Nephron (organoid): Measurements from ENCODE around the gene ZNF84.

Experiments
- H3K27ac Mint-ChIP-seq, 3 experiments: 2 replicates each; pipeline ENCODE4 v1.8.0; 2020; ENCODE audit warnings: mixed read lengths in 3 of 3, mild to moderate bottlenecking in 2 of 3, moderate library complexity in 1 of 3
- H3K27me3 Mint-ChIP-seq: 2 replicates; pipeline ENCODE4 v1.8.0; 2021; ENCODE audit warnings: low read depth, mild to moderate bottlenecking, moderate library complexity, mixed read lengths
- H3K36me3 Mint-ChIP-seq: 2 replicates; pipeline ENCODE4 v1.8.0; 2020; ENCODE audit warnings: low read depth, mixed read lengths
- H3K4me1 Mint-ChIP-seq: 2 replicates; pipeline ENCODE4 v1.8.0; 2020; ENCODE audit warnings: mixed read lengths
- H3K4me3 Mint-ChIP-seq, 3 experiments: 2 replicates each; pipeline ENCODE4 v1.8.0; 2020; ENCODE audit warnings: mild to moderate bottlenecking in 3 of 3, mixed read lengths in 3 of 3, moderate library complexity in 2 of 3
- H3K9me3 Mint-ChIP-seq: 2 replicates; pipeline ENCODE4 v1.8.0; 2020; ENCODE audit warnings: mixed read lengths
- TF ChIP-seq, protein P1 (sequence below), 3 experiments: fragments of 200-600 bp; sonication (generic); IDR thresholded peaks; one replicate each; pipeline ENCODE4 v1.5.0; 2021; ENCODE audit warnings: antibody characterized with exemption in 3 of 3; ENCODE audit not compliant: unreplicated experiment in 3 of 3

The ZNF84 gene

DNA sequence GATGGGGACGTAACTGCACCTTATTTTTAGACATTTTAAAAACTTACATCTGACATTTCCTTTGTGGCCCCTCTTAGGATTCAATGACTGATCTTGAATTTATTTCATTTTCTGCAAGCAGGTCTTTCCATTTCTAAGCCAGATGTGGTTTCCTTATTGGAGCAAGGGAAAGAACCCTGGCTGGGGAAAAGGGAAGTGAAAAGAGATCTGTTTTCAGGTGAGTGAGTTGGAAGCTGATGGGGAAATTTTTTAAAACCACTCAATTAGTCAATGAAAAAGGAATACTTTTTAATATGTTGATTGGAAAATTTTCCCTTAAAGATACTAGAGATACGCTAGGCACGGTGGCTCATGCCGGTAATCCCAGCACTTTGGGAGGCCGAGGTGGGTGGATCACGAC is 46.0 kb downstream of the ZNF84 start:
- Mint-ChIP-seq H3K9me3 (peaks cover 60% of the 10 kb centered on the region), H3K36me3 (no peaks in the 10 kb centered on the region), H3K4me1 (no peaks in the 10 kb centered on the region), H3K4me3 (peak overlapping the region; percentile 30 to 50 (median 45)), H3K27ac (no peak overlapping the region), H3K27me3 (no peaks in the 10 kb centered on the region)
- TF ChIP-seq, protein P1, sequence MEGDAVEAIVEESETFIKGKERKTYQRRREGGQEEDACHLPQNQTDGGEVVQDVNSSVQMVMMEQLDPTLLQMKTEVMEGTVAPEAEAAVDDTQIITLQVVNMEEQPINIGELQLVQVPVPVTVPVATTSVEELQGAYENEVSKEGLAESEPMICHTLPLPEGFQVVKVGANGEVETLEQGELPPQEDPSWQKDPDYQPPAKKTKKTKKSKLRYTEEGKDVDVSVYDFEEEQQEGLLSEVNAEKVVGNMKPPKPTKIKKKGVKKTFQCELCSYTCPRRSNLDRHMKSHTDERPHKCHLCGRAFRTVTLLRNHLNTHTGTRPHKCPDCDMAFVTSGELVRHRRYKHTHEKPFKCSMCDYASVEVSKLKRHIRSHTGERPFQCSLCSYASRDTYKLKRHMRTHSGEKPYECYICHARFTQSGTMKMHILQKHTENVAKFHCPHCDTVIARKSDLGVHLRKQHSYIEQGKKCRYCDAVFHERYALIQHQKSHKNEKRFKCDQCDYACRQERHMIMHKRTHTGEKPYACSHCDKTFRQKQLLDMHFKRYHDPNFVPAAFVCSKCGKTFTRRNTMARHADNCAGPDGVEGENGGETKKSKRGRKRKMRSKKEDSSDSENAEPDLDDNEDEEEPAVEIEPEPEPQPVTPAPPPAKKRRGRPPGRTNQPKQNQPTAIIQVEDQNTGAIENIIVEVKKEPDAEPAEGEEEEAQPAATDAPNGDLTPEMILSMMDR (IDR thresholded peaks at IDR 0.05; ENCODE audit: unreplicated experiment in 3 of 3) = no peak

DNA sequence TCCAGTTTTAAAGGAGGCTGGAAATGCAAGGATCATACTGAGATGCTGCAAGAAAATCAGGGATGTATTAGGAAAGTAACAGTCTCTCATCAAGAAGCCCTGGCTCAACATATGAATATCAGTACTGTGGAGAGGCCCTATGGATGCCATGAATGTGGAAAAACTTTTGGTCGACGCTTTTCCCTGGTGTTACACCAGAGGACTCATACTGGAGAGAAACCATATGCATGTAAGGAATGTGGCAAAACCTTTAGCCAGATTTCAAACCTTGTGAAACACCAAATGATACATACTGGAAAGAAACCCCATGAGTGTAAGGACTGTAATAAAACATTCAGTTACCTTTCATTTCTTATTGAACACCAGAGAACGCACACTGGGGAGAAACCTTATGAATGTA is 68.3 kb downstream of the ZNF84 start:
- Mint-ChIP-seq H3K36me3 (no peaks in the 10 kb centered on the region), H3K9me3 (peaks cover 94% of the 10 kb centered on the region), H3K27me3 (no peaks in the 10 kb centered on the region), H3K4me1 (no peaks in the 10 kb centered on the region), H3K4me3 (no peak overlapping the region), H3K27ac (no peak overlapping the region)
- TF ChIP-seq, protein P1 (IDR thresholded peaks at IDR 0.05; ENCODE audit: unreplicated experiment in 3 of 3) = no peak

DNA sequence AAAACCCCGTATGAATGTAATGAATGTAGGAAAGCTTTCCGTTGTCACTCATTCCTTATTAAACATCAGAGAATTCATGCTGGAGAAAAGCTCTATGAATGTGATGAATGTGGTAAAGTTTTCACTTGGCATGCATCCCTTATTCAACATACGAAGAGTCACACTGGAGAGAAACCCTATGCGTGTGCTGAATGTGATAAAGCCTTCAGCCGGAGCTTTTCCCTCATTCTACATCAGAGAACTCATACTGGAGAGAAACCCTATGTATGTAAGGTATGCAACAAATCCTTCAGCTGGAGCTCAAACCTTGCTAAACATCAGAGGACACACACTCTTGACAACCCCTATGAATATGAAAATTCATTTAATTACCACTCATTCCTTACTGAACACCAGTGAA is 68.9 kb downstream of the ZNF84 start:
- H3K9me3 Mint-ChIP-seq = peaks cover 94% of the 10 kb centered on the region
- no peaks in the 10 kb centered on the region for H3K27me3 Mint-ChIP-seq
- H3K4me3 Mint-ChIP-seq = no peak overlapping the region
- TF ChIP-seq, protein P1 (IDR thresholded peaks at IDR 0.05; ENCODE audit: unreplicated experiment in 3 of 3) = no peak
- no peak overlapping the region for H3K27ac Mint-ChIP-seq
- no peaks in the 10 kb centered on the region for H3K36me3 Mint-ChIP-seq
- H3K4me1 Mint-ChIP-seq = no peaks in the 10 kb centered on the region

DNA sequence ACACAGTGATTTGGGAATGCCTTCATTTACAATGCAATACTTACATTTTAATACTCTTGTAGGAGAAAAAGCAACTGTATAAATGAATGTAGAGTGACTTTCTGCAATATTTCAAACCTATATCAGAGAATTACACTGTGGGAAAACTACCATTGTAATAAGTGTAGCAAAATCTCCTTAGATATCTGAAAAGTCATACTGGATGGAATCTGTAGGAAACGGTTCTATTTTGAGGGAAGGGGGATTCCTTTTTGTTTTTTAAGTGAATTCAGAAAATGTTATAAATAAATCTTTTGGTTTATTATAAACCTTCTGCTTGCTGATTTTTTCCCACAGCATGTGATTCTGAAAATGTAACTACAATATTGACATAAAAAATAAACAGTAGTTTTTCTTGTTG is 69.8 kb downstream of the ZNF84 start:
- H3K27me3 Mint-ChIP-seq = no peaks in the 10 kb centered on the region
- peaks cover 5% of the 10 kb centered on the region for H3K36me3 Mint-ChIP-seq
- H3K4me3 Mint-ChIP-seq = no peak overlapping the region
- H3K9me3 Mint-ChIP-seq = peaks cover 91% of the 10 kb centered on the region
- H3K27ac Mint-ChIP-seq = no peak overlapping the region
- no peaks in the 10 kb centered on the region for H3K4me1 Mint-ChIP-seq
- TF ChIP-seq, protein P1 (IDR thresholded peaks at IDR 0.05; ENCODE audit: unreplicated experiment in 3 of 3) = no peak

DNA sequence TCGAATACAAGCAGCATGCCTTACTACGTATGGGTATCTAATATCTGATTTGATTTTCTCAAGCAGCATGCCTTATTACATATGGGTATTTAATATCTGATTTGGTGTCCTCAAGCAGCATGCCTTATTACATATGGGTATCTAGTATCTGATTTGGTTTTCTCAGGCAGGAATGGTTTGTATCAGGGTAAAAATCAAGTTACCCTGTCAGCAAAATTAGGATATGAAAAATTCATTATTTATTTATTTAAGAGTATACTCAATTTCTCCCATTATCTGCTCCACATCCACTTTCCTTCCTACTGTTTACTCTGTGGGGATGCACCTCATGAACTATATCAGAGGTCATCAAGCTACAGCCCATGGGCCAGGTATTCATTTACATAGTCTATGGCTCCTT is 70.8 kb downstream of the ZNF84 start:
- Mint-ChIP-seq H3K27me3 (no peaks in the 10 kb centered on the region), H3K36me3 (peaks cover 12% of the 10 kb centered on the region), H3K4me1 (no peaks in the 10 kb centered on the region), H3K27ac (no peak overlapping the region), H3K9me3 (peaks cover 89% of the 10 kb centered on the region), H3K4me3 (no peak overlapping the region)
- TF ChIP-seq, protein P1 (IDR thresholded peaks at IDR 0.05; ENCODE audit: unreplicated experiment in 3 of 3) = no peak
